ENCODE data around the gene NFATC3.

Gene NFATC3

DNA sequence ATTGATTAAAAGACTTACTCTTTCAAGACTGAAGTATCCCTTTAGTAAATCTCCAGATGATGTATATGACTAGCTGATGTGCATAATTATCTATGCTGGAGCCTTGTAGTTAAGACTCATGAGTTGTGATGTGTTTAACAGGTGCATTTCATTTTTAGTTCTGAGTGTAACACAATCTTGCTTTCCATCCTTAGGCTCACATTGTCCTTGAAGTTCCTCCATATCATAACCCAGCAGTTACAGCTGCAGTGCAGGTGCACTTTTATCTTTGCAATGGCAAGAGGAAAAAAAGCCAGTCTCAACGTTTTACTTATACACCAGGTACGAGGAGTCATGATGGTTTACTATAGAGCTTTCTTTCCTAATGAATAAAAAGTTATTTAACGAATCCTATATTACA lies 97.9 kb downstream of the NFATC3 start:
- Histone ChIP-seq H3K4me3 (no peak overlapping the region), H3K27me3 (ENCODE audit: low read depth) (no peaks in the 10 kb centered on the region), H3K36me3 (replicated peaks) (peaks cover 18% of the 10 kb centered on the region), H3K4me1 (no peaks in the 10 kb centered on the region), H3K9me3 (no peaks in the 10 kb centered on the region)
- in situ Hi-C loops (cut with MboI; ENCODE audit: low sequenced_read_pairs), result no loop called here
- DNase-seq (ENCODE audit: low spot score in 2 of 2), result no peak

DNA sequence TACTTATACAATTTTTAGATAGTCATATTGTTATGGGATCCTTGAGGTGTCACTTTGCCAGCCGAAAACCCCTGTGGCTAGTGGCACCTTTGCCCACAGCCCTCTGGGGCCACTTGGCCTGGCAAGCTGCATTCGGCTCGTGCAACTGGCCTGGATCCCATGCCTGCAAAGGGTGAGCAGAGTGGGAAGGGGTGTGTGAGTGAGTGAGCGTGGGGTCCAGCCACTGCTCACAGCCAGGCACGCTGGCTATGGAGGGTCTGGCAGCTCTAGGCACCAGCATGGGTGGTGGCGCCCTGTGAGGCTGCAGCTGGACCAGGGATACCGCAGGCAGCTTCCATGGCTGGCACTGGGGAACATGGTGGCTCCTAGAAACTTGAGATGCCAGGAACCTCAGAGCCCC lies 101.7 kb downstream of the NFATC3 start:
- DNase-seq (ENCODE audit: low spot score in 2 of 2), result no peak
- in situ Hi-C loops (cut with MboI; ENCODE audit: low sequenced_read_pairs), result no loop called here
- Histone ChIP-seq H3K9me3 (no peaks in the 10 kb centered on the region), H3K4me3 (no peak overlapping the region), H3K36me3 (replicated peaks) (peaks cover 19% of the 10 kb centered on the region), H3K4me1 (no peaks in the 10 kb centered on the region), H3K27me3 (ENCODE audit: low read depth) (no peaks in the 10 kb centered on the region)

DNA sequence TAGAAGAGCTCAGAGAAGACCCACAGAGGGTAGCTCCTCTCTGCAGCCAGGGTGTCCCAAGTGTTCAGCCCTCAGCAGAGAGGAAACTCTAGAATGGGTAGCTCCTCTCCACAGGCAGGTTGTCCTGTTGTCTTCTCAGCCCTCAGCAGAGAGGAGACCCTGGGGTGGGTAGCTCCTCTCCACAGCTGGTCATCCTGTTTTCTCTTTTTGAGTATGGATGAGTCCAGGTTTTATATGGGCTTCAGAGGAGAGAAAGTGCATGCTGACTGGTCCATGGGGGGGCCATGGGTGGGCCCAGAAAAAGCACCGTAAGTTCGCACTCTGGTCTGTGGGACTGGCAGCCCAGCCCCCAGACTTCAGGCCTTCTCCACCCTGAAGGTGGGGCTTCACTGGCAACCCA lies 102.3 kb downstream of the NFATC3 start:
- Histone ChIP-seq H3K9me3 (no peaks in the 10 kb centered on the region), H3K4me3 (no peak overlapping the region), H3K27me3 (ENCODE audit: low read depth) (no peaks in the 10 kb centered on the region), H3K36me3 (replicated peaks) (peaks cover 19% of the 10 kb centered on the region), H3K4me1 (no peaks in the 10 kb centered on the region)
- in situ Hi-C loops (cut with MboI; ENCODE audit: low sequenced_read_pairs), result no loop called here
- DNase-seq (ENCODE audit: low spot score in 2 of 2), result no peak

DNA sequence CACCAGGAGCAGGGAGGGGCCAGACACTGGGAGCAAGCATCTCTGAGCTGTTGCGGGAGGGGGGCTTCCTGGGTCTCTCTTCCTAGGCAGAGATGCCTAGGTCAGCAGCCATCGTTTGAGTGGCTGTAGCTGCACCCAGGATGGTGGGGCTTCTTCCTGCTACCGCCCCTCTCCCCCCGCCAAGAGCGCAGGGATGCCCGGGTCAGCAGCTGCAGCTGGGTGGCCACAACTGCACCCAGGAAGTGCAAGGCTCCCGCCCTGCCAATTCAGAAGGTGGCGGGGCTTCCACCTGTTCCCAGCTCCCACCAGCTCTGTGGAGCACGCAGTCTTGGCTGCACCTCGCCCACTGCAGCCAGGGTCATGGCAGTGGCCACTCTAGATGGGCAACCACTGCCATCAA lies 103.0 kb downstream of the NFATC3 start:
- in situ Hi-C loops (cut with MboI; ENCODE audit: low sequenced_read_pairs), result no loop called here
- Histone ChIP-seq H3K27me3 (ENCODE audit: low read depth) (no peaks in the 10 kb centered on the region), H3K9me3 (no peaks in the 10 kb centered on the region), H3K4me3 (no peak overlapping the region), H3K36me3 (replicated peaks) (peaks cover 19% of the 10 kb centered on the region), H3K4me1 (no peaks in the 10 kb centered on the region)
- DNase-seq (ENCODE audit: low spot score in 2 of 2), result no peak

DNA sequence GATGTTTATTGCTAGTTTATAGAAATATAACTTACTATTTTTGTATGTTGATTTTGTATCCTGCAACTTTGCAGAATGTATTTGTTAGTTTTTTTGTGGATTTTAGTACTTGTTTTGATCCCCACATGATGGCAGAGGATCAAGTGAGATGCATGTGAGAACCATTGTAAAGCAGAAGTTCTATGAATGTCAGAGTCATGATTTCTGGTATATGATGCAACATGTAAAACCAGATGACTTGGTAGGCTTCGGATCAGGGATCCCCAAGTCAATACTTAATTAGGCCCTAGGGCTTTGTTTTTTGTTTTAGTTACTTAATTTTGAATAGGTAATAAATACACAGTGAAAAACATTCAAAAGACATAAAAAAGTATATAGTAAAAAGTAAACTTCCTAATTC lies 104.9 kb downstream of the NFATC3 start:
- Histone ChIP-seq H3K4me3 (no peak overlapping the region), H3K4me1 (no peaks in the 10 kb centered on the region), H3K9me3 (no peaks in the 10 kb centered on the region), H3K36me3 (replicated peaks) (peaks cover 14% of the 10 kb centered on the region), H3K27me3 (ENCODE audit: low read depth) (no peaks in the 10 kb centered on the region)
- DNase-seq (ENCODE audit: low spot score in 2 of 2), result no peak
- in situ Hi-C loops (cut with MboI; ENCODE audit: low sequenced_read_pairs), result no loop called here

DNA sequence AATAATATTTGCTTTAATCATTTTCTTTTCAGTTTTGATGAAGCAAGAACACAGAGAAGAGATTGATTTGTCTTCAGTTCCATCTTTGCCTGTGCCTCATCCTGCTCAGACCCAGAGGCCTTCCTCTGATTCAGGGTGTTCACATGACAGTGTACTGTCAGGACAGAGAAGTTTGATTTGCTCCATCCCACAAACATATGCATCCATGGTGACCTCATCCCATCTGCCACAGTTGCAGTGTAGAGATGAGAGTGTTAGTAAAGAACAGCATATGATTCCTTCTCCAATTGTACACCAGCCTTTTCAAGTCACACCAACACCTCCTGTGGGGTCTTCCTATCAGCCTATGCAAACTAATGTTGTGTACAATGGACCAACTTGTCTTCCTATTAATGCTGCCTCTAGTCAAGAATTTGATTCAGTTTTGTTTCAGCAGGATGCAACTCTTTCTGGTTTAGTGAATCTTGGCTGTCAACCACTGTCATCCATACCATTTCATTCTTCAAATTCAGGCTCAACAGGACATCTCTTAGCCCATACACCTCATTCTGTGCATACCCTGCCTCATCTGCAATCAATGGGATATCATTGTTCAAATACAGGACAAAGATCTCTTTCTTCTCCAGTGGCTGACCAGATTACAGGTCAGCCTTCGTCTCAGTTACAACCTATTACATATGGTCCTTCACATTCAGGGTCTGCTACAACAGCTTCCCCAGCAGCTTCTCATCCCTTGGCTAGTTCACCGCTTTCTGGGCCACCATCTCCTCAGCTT lies 105.8 kb downstream of the NFATC3 start:
- peaks cover 14% of the 10 kb centered on the region for H3K36me3 ChIP-seq (replicated peaks)

DNA sequence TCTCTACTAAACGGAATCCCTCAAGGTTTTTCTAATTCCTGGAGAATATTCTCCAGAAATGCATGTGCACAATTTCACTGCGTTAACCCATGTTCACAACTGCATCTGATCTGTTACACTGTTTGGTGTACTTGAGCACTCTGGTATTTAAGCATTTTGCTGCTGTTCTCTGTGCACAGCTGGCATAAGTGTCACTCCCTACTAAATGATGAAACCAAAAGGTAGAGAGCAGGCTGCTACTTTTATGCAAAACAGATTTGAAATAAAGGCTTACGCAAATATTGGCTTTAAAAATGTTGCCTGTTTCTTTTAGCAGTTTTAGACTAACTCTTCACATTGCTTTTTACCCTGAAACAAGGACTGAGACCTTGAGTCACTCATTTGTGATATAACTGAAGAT lies 109.1 kb downstream of the NFATC3 start:
- H3K4me3 ChIP-seq, result no peak overlapping the region
- DNase-seq (ENCODE audit: low spot score in 2 of 2), result no peak
- peaks cover 14% of the 10 kb centered on the region for H3K36me3 ChIP-seq (replicated peaks)
- H3K27me3 ChIP-seq (ENCODE audit: low read depth), result no peaks in the 10 kb centered on the region
- in situ Hi-C loops (cut with MboI; ENCODE audit: low sequenced_read_pairs), result no loop called here
- H3K4me1 ChIP-seq, result no peaks in the 10 kb centered on the region
- H3K9me3 ChIP-seq, result no peaks in the 10 kb centered on the region

More for the DNA sequence above, 105.8 kb downstream of the NFATC3 start:
- no peak for DNase-seq (ENCODE audit: low spot score in 2 of 2)
- in situ Hi-C loops (cut with MboI; ENCODE audit: low sequenced_read_pairs), result no loop called here
- H3K9me3 ChIP-seq, result no peaks in the 10 kb centered on the region
- no peaks in the 10 kb centered on the region for H3K4me1 ChIP-seq
- no peaks in the 10 kb centered on the region for H3K27me3 ChIP-seq (ENCODE audit: low read depth)
- H3K4me3 ChIP-seq, result no peak overlapping the region

DNA sequence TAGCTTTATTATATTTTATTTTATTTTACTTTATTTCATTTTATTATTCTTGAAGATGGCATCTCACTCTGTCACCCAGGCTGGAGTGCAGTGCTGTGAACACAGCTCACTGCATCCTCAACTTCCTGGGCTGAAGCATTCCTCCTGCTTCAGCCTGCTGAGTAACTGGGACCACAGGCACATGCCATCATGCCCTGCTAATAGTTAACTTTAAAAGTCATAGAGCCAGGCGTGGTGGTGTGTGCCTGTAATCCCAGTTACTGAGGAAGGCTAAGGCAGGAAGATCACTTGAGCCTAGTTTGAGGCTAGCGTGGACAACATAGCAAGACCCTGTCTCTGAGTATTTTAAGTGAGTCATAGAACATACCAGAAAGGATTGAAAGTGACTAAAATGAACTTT lies 112.1 kb downstream of the NFATC3 start:
- H3K4me3 ChIP-seq, result no peak overlapping the region
- H3K4me1 ChIP-seq, result no peaks in the 10 kb centered on the region
- H3K9me3 ChIP-seq, result no peaks in the 10 kb centered on the region
- in situ Hi-C loops (cut with MboI; ENCODE audit: low sequenced_read_pairs), result no loop called here
- no peak for DNase-seq (ENCODE audit: low spot score in 2 of 2)
- no peaks in the 10 kb centered on the region for H3K27me3 ChIP-seq (ENCODE audit: low read depth)
- no peaks in the 10 kb centered on the region for H3K36me3 ChIP-seq (replicated peaks)

DNA sequence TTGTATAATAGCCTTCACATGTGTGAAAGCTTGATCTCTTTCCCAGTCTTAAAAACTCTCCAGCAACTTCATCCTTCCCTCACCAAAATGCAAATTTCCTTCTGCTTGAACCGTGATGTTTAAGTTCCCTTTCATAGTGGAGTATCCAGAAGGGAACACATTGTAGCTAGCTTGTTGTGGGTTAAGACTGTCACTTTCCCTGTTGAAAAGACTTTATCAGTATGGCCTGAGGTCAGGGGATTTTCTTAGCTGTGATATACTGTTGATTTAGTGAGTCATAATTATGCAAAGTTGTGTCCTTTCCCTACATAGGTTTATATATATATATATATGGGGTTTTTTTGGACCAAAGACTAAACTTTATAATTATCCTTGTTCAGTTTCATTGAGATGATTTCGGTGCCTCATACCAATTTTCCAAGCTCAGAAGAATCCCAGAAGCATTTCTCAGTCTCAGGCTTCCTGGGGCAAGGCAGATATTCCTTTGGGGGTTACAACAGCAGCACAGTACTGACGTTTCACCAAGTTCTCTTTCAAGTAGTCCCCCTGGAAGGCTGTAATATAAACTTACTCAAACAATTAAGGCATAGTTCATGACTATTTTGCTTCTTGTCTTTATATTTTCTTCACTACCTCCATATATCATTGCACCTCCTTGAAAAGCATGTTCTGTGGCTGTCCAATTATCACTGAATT lies 115.1 kb downstream of the NFATC3 start:
- Histone ChIP-seq H3K4me1 (no peaks in the 10 kb centered on the region), H3K4me3 (no peak overlapping the region), H3K9me3 (no peaks in the 10 kb centered on the region), H3K36me3 (replicated peaks) (no peaks in the 10 kb centered on the region), H3K27me3 (ENCODE audit: low read depth) (no peaks in the 10 kb centered on the region)
- in situ Hi-C loops (cut with MboI; ENCODE audit: low sequenced_read_pairs), result no loop called here
- no peak for DNase-seq (ENCODE audit: low spot score in 2 of 2)

DNA sequence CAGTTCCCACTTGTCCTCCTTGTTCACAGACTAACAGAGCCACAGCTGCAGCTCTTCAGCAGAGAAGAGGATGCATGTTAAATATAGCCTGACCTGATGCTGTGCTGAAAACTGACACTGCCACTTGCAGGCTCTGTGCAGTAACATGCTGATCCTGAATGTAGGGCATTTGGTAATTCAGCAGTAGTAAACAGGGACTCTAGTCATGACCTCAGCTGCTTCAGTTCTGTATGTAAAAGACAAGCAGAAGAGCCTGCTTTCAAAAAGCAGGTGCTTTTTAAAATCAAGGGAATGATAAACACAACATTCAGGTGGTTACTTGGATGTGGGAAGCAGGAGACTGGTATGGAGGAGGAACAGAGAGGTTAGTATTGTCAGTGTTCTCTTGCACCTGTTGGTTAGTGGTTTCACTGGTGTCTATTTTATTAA lies 116.9 kb downstream of the NFATC3 start:
- in situ Hi-C loops (cut with MboI; ENCODE audit: low sequenced_read_pairs), result no loop called here
- no peaks in the 10 kb centered on the region for H3K4me1 ChIP-seq
- H3K9me3 ChIP-seq, result no peaks in the 10 kb centered on the region
- no peaks in the 10 kb centered on the region for H3K36me3 ChIP-seq (replicated peaks)
- no peak for DNase-seq (ENCODE audit: low spot score in 2 of 2)
- H3K4me3 ChIP-seq, result no peak overlapping the region
- no peaks in the 10 kb centered on the region for H3K27me3 ChIP-seq (ENCODE audit: low read depth)

DNA sequence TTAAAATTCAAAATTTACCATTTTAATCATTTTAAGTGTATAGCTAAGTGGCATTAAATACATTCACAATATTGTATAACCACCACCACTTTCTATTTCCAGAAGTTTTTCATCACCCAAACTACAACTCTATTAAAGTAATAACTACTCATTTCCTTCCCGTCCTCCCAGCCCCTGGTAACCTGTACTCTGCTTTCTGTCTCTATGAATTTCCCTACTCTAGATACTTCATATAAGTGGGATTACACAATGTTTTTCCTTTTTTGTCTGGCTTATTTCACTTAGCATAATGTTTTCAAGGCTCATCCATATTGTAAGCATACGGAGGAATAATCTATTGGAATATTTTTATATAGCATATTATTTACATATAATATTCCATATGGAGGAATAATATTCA lies 121.1 kb downstream of the NFATC3 start:
- in situ Hi-C loops (cut with MboI; ENCODE audit: low sequenced_read_pairs), result no loop called here
- no peaks in the 10 kb centered on the region for H3K36me3 ChIP-seq (replicated peaks)
- H3K4me3 ChIP-seq, result no peak overlapping the region
- no peaks in the 10 kb centered on the region for H3K9me3 ChIP-seq
- H3K27me3 ChIP-seq (ENCODE audit: low read depth), result no peaks in the 10 kb centered on the region
- H3K4me1 ChIP-seq, result no peaks in the 10 kb centered on the region
- no peak for DNase-seq (ENCODE audit: low spot score in 2 of 2)

DNA sequence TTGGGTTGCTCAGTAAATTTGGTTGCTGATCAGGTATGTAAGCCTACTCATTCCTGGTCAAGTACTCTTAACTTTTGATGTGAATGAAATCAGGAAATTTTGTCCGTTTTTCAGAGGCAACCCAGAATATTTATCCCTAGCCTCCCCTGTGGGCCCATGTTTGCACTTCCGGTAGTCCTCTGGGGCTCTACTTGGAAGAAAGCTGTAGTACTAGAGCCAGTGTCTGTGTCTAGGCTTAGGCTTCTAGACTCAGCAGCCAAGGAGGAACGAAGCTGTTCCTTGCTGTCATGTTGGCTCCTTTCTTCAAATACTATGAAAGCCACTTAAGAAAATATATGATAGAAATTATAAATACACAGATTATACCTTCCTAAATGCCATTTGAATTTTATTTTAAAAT lies 129.6 kb downstream of the NFATC3 start:
- in situ Hi-C loops (cut with MboI; ENCODE audit: low sequenced_read_pairs), result no loop called here
- DNase-seq (ENCODE audit: low spot score in 2 of 2), result no peak
- Histone ChIP-seq H3K36me3 (replicated peaks) (no peaks in the 10 kb centered on the region), H3K4me1 (no peaks in the 10 kb centered on the region), H3K27me3 (ENCODE audit: low read depth) (no peaks in the 10 kb centered on the region), H3K4me3 (no peak overlapping the region), H3K9me3 (no peaks in the 10 kb centered on the region)

DNA sequence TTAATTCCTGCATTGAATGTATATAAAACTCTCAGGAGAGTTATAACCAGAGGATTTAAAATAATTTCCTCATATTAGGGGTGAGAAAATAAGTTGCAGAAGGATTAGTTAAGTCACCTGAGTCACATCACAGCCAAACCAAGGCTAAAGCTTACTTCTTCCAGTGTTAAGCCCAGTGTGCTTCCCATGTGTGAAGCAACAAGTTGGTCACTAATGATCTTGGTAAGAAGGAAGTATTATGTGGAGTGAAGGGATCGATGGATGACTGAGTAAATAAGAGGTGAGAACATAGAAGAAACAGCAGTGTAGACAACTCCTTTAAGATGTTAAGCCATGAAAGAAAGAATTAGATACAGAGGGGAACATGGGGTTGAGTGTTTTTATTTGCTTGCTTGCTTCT lies 130.1 kb downstream of the NFATC3 start:
- no peaks in the 10 kb centered on the region for H3K4me1 ChIP-seq
- H3K9me3 ChIP-seq, result no peaks in the 10 kb centered on the region
- no peaks in the 10 kb centered on the region for H3K27me3 ChIP-seq (ENCODE audit: low read depth)
- H3K36me3 ChIP-seq (replicated peaks), result no peaks in the 10 kb centered on the region
- no peak overlapping the region for H3K4me3 ChIP-seq
- DNase-seq (ENCODE audit: low spot score in 2 of 2), result no peak
- in situ Hi-C loops (cut with MboI; ENCODE audit: low sequenced_read_pairs), result no loop called here

DNA sequence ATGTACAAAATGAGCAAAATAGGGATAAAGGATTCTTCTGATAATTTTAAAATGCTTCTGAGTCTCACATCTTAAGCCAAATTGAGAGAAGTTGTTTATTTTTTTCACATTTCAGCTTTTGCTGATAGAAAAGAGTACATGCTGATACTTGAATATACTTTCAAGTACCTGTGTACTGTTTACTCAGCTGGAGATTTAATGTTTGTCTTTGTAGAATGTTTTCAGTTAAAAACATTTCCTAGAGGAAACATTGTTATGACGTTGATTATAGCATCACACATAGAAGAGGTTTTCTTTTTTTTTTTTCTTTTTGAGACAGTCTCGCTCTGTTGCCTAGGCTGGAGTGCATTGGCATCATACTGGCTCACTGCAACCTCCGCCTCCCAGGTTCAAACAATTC lies 131.1 kb downstream of the NFATC3 start:
- no peaks in the 10 kb centered on the region for H3K9me3 ChIP-seq
- H3K36me3 ChIP-seq (replicated peaks), result no peaks in the 10 kb centered on the region
- H3K4me3 ChIP-seq, result no peak overlapping the region
- no peak for DNase-seq (ENCODE audit: low spot score in 2 of 2)
- no peaks in the 10 kb centered on the region for H3K27me3 ChIP-seq (ENCODE audit: low read depth)
- in situ Hi-C loops (cut with MboI; ENCODE audit: low sequenced_read_pairs), result no loop called here
- H3K4me1 ChIP-seq, result no peaks in the 10 kb centered on the region
